ENCODE results near the gene CMTM2.

DNA sequence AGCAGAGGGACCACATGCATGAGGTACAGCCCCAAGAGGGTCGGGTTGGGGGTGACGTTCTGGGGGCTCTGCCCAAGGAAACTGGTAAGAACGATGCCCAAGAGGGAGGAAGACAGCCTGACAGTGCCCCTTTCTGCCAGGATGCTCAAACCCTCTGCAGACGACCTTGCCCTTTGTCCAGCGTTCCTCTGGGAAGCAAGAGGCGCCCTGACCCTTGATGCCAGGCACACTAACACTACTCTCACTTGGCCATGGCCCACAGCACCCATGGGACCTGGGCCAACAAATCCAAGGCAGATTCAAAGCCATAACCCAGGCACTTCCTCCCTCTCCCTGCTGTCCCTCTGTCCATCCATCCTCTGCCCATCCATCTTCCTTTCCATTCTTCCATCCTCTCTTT is 49.8 kb upstream of the CMTM2 start:
- no peak for TF ChIP-seq POLR2A (IDR thresholded peaks at IDR 0.05)
- no peak for TF ChIP-seq CTCF (IDR thresholded peaks at IDR 0.05)
- no peak for TF ChIP-seq EP300 (IDR thresholded peaks at IDR 0.05)
